OCI-LY1 (cell line): ENCODE data around the gene SRCIN1.

Experiments
- H2AFZ ChIP-seq: fragments of 200-600 bp; sonication (generic), shearing (Covaris generic); 2 replicates; pipeline ENCODE4 v1.6.0; 2014; ENCODE audit warnings: antibody characterized with exemption, mild to moderate bottlenecking, low read length
- H3F3A ChIP-seq: fragments of 200-600 bp; sonication (generic), shearing (Covaris generic); 2 replicates; pipeline ENCODE4 v1.6.0; 2014; ENCODE audit warnings: mild to moderate bottlenecking, antibody characterized with exemption, low read length, moderate library complexity; ENCODE audit not compliant: insufficient read depth
- H3K27ac ChIP-seq: fragments of 200-600 bp; sonication (generic); 2 replicates; pipeline ENCODE4 v1.5.1; 2014; ENCODE audit warnings: low read length, mixed run types, mild to moderate bottlenecking, low read depth; ENCODE audit not compliant: poor library complexity, severe bottlenecking
- H3K27me3 ChIP-seq: fragments of 200-600 bp; sonication (generic); 2 replicates; pipeline ENCODE4 v1.6.0; 2014; ENCODE audit warnings: antibody characterized with exemption, mild to moderate bottlenecking, low read length, moderate library complexity; ENCODE audit not compliant: insufficient read depth
- H3K36me3 ChIP-seq: fragments of 200-600 bp; sonication (generic); 2 replicates; pipeline ENCODE4 v1.6.1; 2014; ENCODE audit warnings: mild to moderate bottlenecking, antibody characterized with exemption, low read length, moderate library complexity, mixed read lengths; ENCODE audit not compliant: insufficient read depth
- H3K4me1 ChIP-seq: fragments of 200-600 bp; sonication (generic); 2 replicates; pipeline ENCODE4 v1.5.1; 2014; ENCODE audit warnings: mild to moderate bottlenecking, low read length, moderate library complexity; ENCODE audit not compliant: insufficient read depth, severe bottlenecking
- H3K4me2 ChIP-seq: fragments of 200-600 bp; sonication (generic), shearing (Covaris generic); 2 replicates; pipeline ENCODE4 v1.6.1; 2014; ENCODE audit warnings: low read length
- H3K4me3 ChIP-seq: fragments of 200-600 bp; sonication (generic); 2 replicates; pipeline ENCODE4 v1.5.1; 2014; ENCODE audit warnings: low read length, low read depth, mild to moderate bottlenecking, mixed read lengths; ENCODE audit not compliant: poor library complexity, severe bottlenecking
- H3K79me2 ChIP-seq: fragments of 200-600 bp; shearing (Covaris generic); 2 replicates; pipeline ENCODE4 v1.6.1; 2016; ENCODE audit warnings: mixed run types, low read length, mixed read lengths; ENCODE audit not compliant: insufficient read depth
- H3K9ac ChIP-seq: fragments of 200-600 bp; sonication (generic), shearing (Covaris generic); 2 replicates; pipeline ENCODE4 v1.6.1; 2014; ENCODE audit warnings: mild to moderate bottlenecking, low read length, mixed read lengths
- H3K9me2 ChIP-seq: fragments of 200-600 bp; sonication (generic), shearing (Covaris generic); 2 replicates; pipeline ENCODE4 v1.6.1; 2014; ENCODE audit warnings: low read depth, mild to moderate bottlenecking, low read length, mixed read lengths
- H3K9me3 ChIP-seq: fragments of 200-600 bp; shearing (Covaris generic); 2 replicates; pipeline ENCODE4 v1.6.1; 2014; ENCODE audit warnings: low read length, mixed read lengths
- H4K20me1 ChIP-seq: fragments of 200-600 bp; sonication (generic), shearing (Covaris generic); 2 replicates; pipeline ENCODE4 v1.6.0; 2016; ENCODE audit warnings: mild to moderate bottlenecking, low read length; ENCODE audit not compliant: insufficient read depth
- CTCF ChIP-seq: fragments of 200-600 bp; sonication (generic), shearing (Covaris generic); IDR thresholded peaks from 2 replicates; pipeline ENCODE4 v1.5.1; 2017; ENCODE audit warnings: mild to moderate bottlenecking, antibody characterized with exemption, low read length, moderate library complexity, mixed read lengths
- EZH2 ChIP-seq: fragments of 200-600 bp; sonication (generic), shearing (Covaris generic); IDR thresholded peaks from 2 replicates; pipeline ENCODE4 v1.8.0; 2017; ENCODE audit warnings: borderline replicate concordance, mixed run types, mild to moderate bottlenecking, antibody characterized with exemption, low read length, moderate library complexity, mixed read lengths

The SRCIN1 gene

GRCh38 chr17:38600906-38601305 lies 4.8 kb downstream of the SRCIN1 start:
- Histone ChIP-seq H4K20me1 (no peaks in the 10 kb centered on the region), H3K27me3 (no peaks in the 10 kb centered on the region; the same call in 1 of the 2 replicates), H3K9me2 (no peaks in the 10 kb centered on the region), H3K27ac (no peak overlapping the region), H3K4me2 (no peak overlapping the region), H3K9me3 (no peaks in the 10 kb centered on the region), H3K36me3 (no peaks in the 10 kb centered on the region), H3K4me3 (no peak overlapping the region), H3K79me2 (no peaks in the 10 kb centered on the region), H3K9ac (no peak overlapping the region), H3F3A (no peaks in the 10 kb centered on the region), H2AFZ (no peak overlapping the region), H3K4me1 (peaks cover 3% of the 10 kb centered on the region)
- TF ChIP-seq CTCF (no peak), EZH2 (no peak)

GRCh38 chr17:38600416-38600815 lies 5.3 kb downstream of the SRCIN1 start:
- no peaks in the 10 kb centered on the region for H3F3A ChIP-seq
- no peaks in the 10 kb centered on the region; the same call in 1 of the 2 replicates for H3K27me3 ChIP-seq

GRCh38 chr17:38599398-38599856 lies 6.3 kb downstream of the SRCIN1 start:
- Histone ChIP-seq H3K4me1 (no peaks in the 10 kb centered on the region), H3K9me3 (no peaks in the 10 kb centered on the region), H4K20me1 (no peaks in the 10 kb centered on the region)

More at GRCh38 chr17:38600416-38600815, 5.3 kb downstream of the SRCIN1 start:
- Histone ChIP-seq H4K20me1 (no peaks in the 10 kb centered on the region), H3K4me2 (no peak overlapping the region), H2AFZ (no peak overlapping the region), H3K36me3 (no peaks in the 10 kb centered on the region), H3K27ac (no peak overlapping the region), H3K9me3 (no peaks in the 10 kb centered on the region), H3K4me3 (no peak overlapping the region), H3K9ac (no peak overlapping the region), H3K4me1 (peaks cover 3% of the 10 kb centered on the region), H3K9me2 (no peaks in the 10 kb centered on the region), H3K79me2 (no peaks in the 10 kb centered on the region)
- TF ChIP-seq EZH2 = no peak
- no peak for TF ChIP-seq CTCF

More at GRCh38 chr17:38599398-38599856, 6.3 kb downstream of the SRCIN1 start:
- Histone ChIP-seq H3K27me3 (no peaks in the 10 kb centered on the region; the same call in 1 of the 2 replicates), H3F3A (no peaks in the 10 kb centered on the region), H3K4me2 (no peak overlapping the region), H3K27ac (no peak overlapping the region), H2AFZ (no peak overlapping the region), H3K9me2 (no peaks in the 10 kb centered on the region), H3K9ac (no peak overlapping the region), H3K79me2 (no peaks in the 10 kb centered on the region), H3K36me3 (no peaks in the 10 kb centered on the region), H3K4me3 (no peak overlapping the region)
- TF ChIP-seq EZH2 = no peak
- no peak for TF ChIP-seq CTCF
